ENCODE measurements around the gene KLF13. TPM values are rescaled to one million over a fixed set of nuclear protein-coding genes. Genes with fewer than 3 reads are reported as not detected.

Gene KLF13
- total RNA-seq, 1 donor from 2014 or later, result 141 TPM

- no peak for TF ChIP-seq CTCF (IDR thresholded peaks at IDR 0.05; ENCODE audit: partially characterized antibody, unreplicated experiment)
- Mint-ChIP-seq H3K27me3 (ENCODE audit: unreplicated experiment) (peaks cover 2% of the 10 kb centered on the region), H3K27ac (ENCODE audit: unreplicated experiment) (no peak overlapping the region), H3K9me3 (ENCODE audit: unreplicated experiment) (peaks cover 5% of the 10 kb centered on the region), H3K36me3 (ENCODE audit: unreplicated experiment) (peaks cover 9% of the 10 kb centered on the region), H3K4me1 (ENCODE audit: low read depth, unreplicated experiment) (peaks cover 13% of the 10 kb centered on the region), H3K4me3 (ENCODE audit: unreplicated experiment) (no peak overlapping the region)
- DNase-seq, result no peak
Measured at GRCh38 chr15:31285772-31286261, 40.8 kb upstream of the KLF13 start.

- H3K36me3 Mint-ChIP-seq (ENCODE audit: unreplicated experiment), result peaks cover 9% of the 10 kb centered on the region
- DNase-seq, result no peak
- H3K4me1 Mint-ChIP-seq (ENCODE audit: low read depth, unreplicated experiment), result peaks cover 33% of the 10 kb centered on the region
- peaks cover 5% of the 10 kb centered on the region for H3K9me3 Mint-ChIP-seq (ENCODE audit: unreplicated experiment)
- H3K27ac Mint-ChIP-seq (ENCODE audit: unreplicated experiment), result no peak overlapping the region
- H3K4me3 Mint-ChIP-seq (ENCODE audit: unreplicated experiment), result no peak overlapping the region
- H3K27me3 Mint-ChIP-seq (ENCODE audit: unreplicated experiment), result peaks cover 6% of the 10 kb centered on the region
- no peak for TF ChIP-seq CTCF (IDR thresholded peaks at IDR 0.05; ENCODE audit: partially characterized antibody, unreplicated experiment)
Measured at GRCh38 chr15:31291048-31291578, 35.5 kb upstream of the KLF13 start.

- Mint-ChIP-seq H3K4me3 (ENCODE audit: unreplicated experiment) (no peak overlapping the region), H3K9me3 (ENCODE audit: unreplicated experiment) (peaks cover 9% of the 10 kb centered on the region), H3K27me3 (ENCODE audit: unreplicated experiment) (peaks cover 11% of the 10 kb centered on the region), H3K36me3 (ENCODE audit: unreplicated experiment) (peaks cover 4% of the 10 kb centered on the region), H3K27ac (ENCODE audit: unreplicated experiment) (peak overlapping the region; percentile 83), H3K4me1 (ENCODE audit: low read depth, unreplicated experiment) (peaks cover 47% of the 10 kb centered on the region)
- DNase-seq, result peak; percentile 4
- TF ChIP-seq CTCF (IDR thresholded peaks at IDR 0.05; ENCODE audit: partially characterized antibody, unreplicated experiment), result no peak
Measured at GRCh38 chr15:31292391-31293015, 34.1 kb upstream of the KLF13 start.

- Mint-ChIP-seq H3K9me3 (ENCODE audit: unreplicated experiment) (peaks cover 11% of the 10 kb centered on the region), H3K27ac (ENCODE audit: unreplicated experiment) (peak overlapping the region; percentile 83), H3K4me1 (ENCODE audit: low read depth, unreplicated experiment) (peaks cover 54% of the 10 kb centered on the region), H3K36me3 (ENCODE audit: unreplicated experiment) (peaks cover 4% of the 10 kb centered on the region), H3K4me3 (ENCODE audit: unreplicated experiment) (no peak overlapping the region), H3K27me3 (ENCODE audit: unreplicated experiment) (peaks cover 11% of the 10 kb centered on the region)
- DNase-seq, result no peak
- TF ChIP-seq CTCF (IDR thresholded peaks at IDR 0.05; ENCODE audit: partially characterized antibody, unreplicated experiment), result no peak
Measured at GRCh38 chr15:31293655-31294054, 33.0 kb upstream of the KLF13 start.

- H3K27ac Mint-ChIP-seq (ENCODE audit: unreplicated experiment), result no peak overlapping the region
- no peak for TF ChIP-seq CTCF (IDR thresholded peaks at IDR 0.05; ENCODE audit: partially characterized antibody, unreplicated experiment)
- DNase-seq, result no peak
- H3K4me3 Mint-ChIP-seq (ENCODE audit: unreplicated experiment), result no peak overlapping the region
- H3K9me3 Mint-ChIP-seq (ENCODE audit: unreplicated experiment), result peaks cover 14% of the 10 kb centered on the region
- peaks cover 55% of the 10 kb centered on the region for H3K4me1 Mint-ChIP-seq (ENCODE audit: low read depth, unreplicated experiment)
- no peaks in the 10 kb centered on the region for H3K36me3 Mint-ChIP-seq (ENCODE audit: unreplicated experiment)
- H3K27me3 Mint-ChIP-seq (ENCODE audit: unreplicated experiment), result peaks cover 9% of the 10 kb centered on the region
Measured at GRCh38 chr15:31294067-31294466, 32.6 kb upstream of the KLF13 start.
